Left ventricle myocardium inferior (tissue), 1 donor: ENCODE data around the gene NDUFA5. TPM values are rescaled to one million over a fixed set of nuclear protein-coding genes. Genes with fewer than 3 reads are reported as not detected.

Source experiments
- DNase-seq: peaks from one replicate; pipeline ENCODE4 v3.0.0-alpha.2; 2020
- H3K27ac ChIP-seq: fragments of 200-600 bp; replicated peaks from 2 replicates; pipeline ENCODE4 v1.8.0; 2021
- H3K27me3 ChIP-seq: fragments of 200-600 bp; 2 replicates; pipeline ENCODE4 v1.8.0; 2021; ENCODE audit warnings: low read depth
- H3K36me3 ChIP-seq: fragments of 200-600 bp; 2 replicates; pipeline ENCODE4 v1.8.0; 2021
- H3K4me1 ChIP-seq: fragments of 200-600 bp; 2 replicates; pipeline ENCODE4 v1.8.0; 2021
- H3K4me3 ChIP-seq: fragments of 200-600 bp; 2 replicates; pipeline ENCODE4 v1.8.0; 2021; ENCODE audit warnings: mild to moderate bottlenecking, moderate library complexity
- H3K9me3 ChIP-seq: fragments of 200-600 bp; replicated peaks from 2 replicates; pipeline ENCODE4 v1.8.0; 2021
- CTCF ChIP-seq: fragments of 200-600 bp; IDR thresholded peaks from 2 replicates; pipeline ENCODE4 v1.8.0; 2021; ENCODE audit warnings: antibody characterized with exemption, mild to moderate bottlenecking, borderline replicate concordance
- intact Hi-C: fragments of 100-400 bp; cut with micrococcal nuclease; formaldehyde crosslinking; loops from one replicate; pipeline ENCODE4 v1.11.0; 2022
- total RNA-seq: library from RNA; stranded (reverse); fragmentation: NEBNext Ultra II Directional; extraction: Animal tissue kit (Norgen Biotek cat#: 25700); gene quantifications from one replicate; pipeline ENCODE4 v1.2.1, GENCODE V29; 2021
- donor health status: DM: no; HTN: yes; CAD: no; lungs with severe emphysema.

Gene NDUFA5
- total RNA-seq, 1 donor from 2014 or later = 378 TPM

GRCh38 chr7:123599766-123600165 is 42.1 kb upstream of the NDUFA5 start:
- Histone ChIP-seq H3K4me3 (peak overlapping the region; percentile 62), H3K9me3 (no peaks in the 10 kb centered on the region), H3K36me3 (no peaks in the 10 kb centered on the region), H3K27me3 (no peaks in the 10 kb centered on the region), H3K4me1 (peaks cover 7% of the 10 kb centered on the region), H3K27ac (peak overlapping the region; percentile 82)
- no peak for TF ChIP-seq CTCF
- intact Hi-C loops = no loop called here
- DNase-seq = no peak

GRCh38 chr7:123598657-123599056 is 41.0 kb upstream of the NDUFA5 start:
- Histone ChIP-seq H3K27ac (peak overlapping the region; percentile 82), H3K36me3 (no peaks in the 10 kb centered on the region), H3K4me1 (no peaks in the 10 kb centered on the region), H3K9me3 (no peaks in the 10 kb centered on the region), H3K4me3 (no peak overlapping the region), H3K27me3 (no peaks in the 10 kb centered on the region)
- intact Hi-C loops = no loop called here
- DNase-seq = no peak
- no peak for TF ChIP-seq CTCF

- Histone ChIP-seq H3K4me3 (no peak overlapping the region), H3K27me3 (no peaks in the 10 kb centered on the region), H3K36me3 (no peaks in the 10 kb centered on the region), H3K27ac (no peak overlapping the region), H3K9me3 (no peaks in the 10 kb centered on the region), H3K4me1 (no peaks in the 10 kb centered on the region)
- no peak for DNase-seq
- no peak for TF ChIP-seq CTCF
- intact Hi-C loops = no loop called here
Measured at GRCh38 chr7:123594813-123595241, 37.2 kb upstream of the NDUFA5 start.

- Histone ChIP-seq H3K4me3 (no peak overlapping the region), H3K9me3 (no peaks in the 10 kb centered on the region), H3K4me1 (peaks cover 5% of the 10 kb centered on the region), H3K27ac (no peak overlapping the region), H3K36me3 (no peaks in the 10 kb centered on the region), H3K27me3 (no peaks in the 10 kb centered on the region)
- no peak for DNase-seq
- intact Hi-C loops = no loop called here
- TF ChIP-seq CTCF = no peak
Measured at GRCh38 chr7:123588376-123588775, 30.8 kb upstream of the NDUFA5 start.

- Histone ChIP-seq H3K9me3 (no peaks in the 10 kb centered on the region), H3K36me3 (no peaks in the 10 kb centered on the region), H3K4me3 (no peak overlapping the region), H3K27me3 (no peaks in the 10 kb centered on the region), H3K4me1 (peaks cover 11% of the 10 kb centered on the region), H3K27ac (no peak overlapping the region)
- no peak for DNase-seq
- intact Hi-C loops = no loop called here
- no peak for TF ChIP-seq CTCF
Measured at GRCh38 chr7:123583821-123584220, 26.2 kb upstream of the NDUFA5 start.

GRCh38 chr7:123581162-123581459 is 23.5 kb upstream of the NDUFA5 start:
- Histone ChIP-seq H3K4me1 (peaks cover 10% of the 10 kb centered on the region), H3K27ac (no peak overlapping the region), H3K36me3 (no peaks in the 10 kb centered on the region), H3K9me3 (no peaks in the 10 kb centered on the region), H3K4me3 (no peak overlapping the region), H3K27me3 (no peaks in the 10 kb centered on the region)
- no peak for DNase-seq
- peak; percentile 5 for TF ChIP-seq CTCF
- intact Hi-C loops = no loop called here
